Immature natural killer cell (primary cell): ENCODE measurements around the gene ZFYVE28. TPM values are rescaled to one million over a fixed set of nuclear protein-coding genes. Genes with fewer than 3 reads are reported as not detected.

Experiments
- DNase-seq, 3 donors: peaks; one replicate each; pipeline ENCODE4 v3.0.0; 2022; ENCODE audit warnings: mixed read lengths in 1 of 3
- H3K27ac Mint-ChIP-seq, 6 donors: one replicate each; pipeline ENCODE4 v1.8.0; 2020; ENCODE audit warnings: mixed read lengths in 6 of 6, mild to moderate bottlenecking in 5 of 6, inconsistent platforms in 4 of 6, moderate library complexity in 3 of 6
- H3K27me3 Mint-ChIP-seq, 3 donors: one replicate each; pipeline ENCODE4 v1.8.0; 2020 to 2021; ENCODE audit warnings: low read depth in 3 of 3, mild to moderate bottlenecking in 3 of 3, mixed read lengths in 3 of 3, moderate library complexity in 3 of 3, inconsistent platforms in 1 of 3
- H3K36me3 Mint-ChIP-seq, 3 donors: one replicate each; pipeline ENCODE4 v1.8.0; 2020; ENCODE audit warnings: mixed read lengths in 3 of 3, inconsistent platforms in 2 of 3, mild to moderate bottlenecking in 2 of 3
- H3K4me1 Mint-ChIP-seq, 2 donors: one replicate each; pipeline ENCODE4 v1.8.0; 2020; ENCODE audit warnings: inconsistent platforms in 2 of 2, mild to moderate bottlenecking in 2 of 2, mixed read lengths in 2 of 2, moderate library complexity in 1 of 2
- H3K4me3 Mint-ChIP-seq, 5 donors: one replicate each; pipeline ENCODE4 v1.8.0; 2020; ENCODE audit warnings: mild to moderate bottlenecking in 5 of 5, mixed read lengths in 5 of 5, inconsistent platforms in 3 of 5, moderate library complexity in 3 of 5
- H3K9me3 Mint-ChIP-seq, 6 donors: one replicate each; pipeline ENCODE4 v1.8.0; 2020; ENCODE audit warnings: mild to moderate bottlenecking in 6 of 6, mixed read lengths in 6 of 6, inconsistent platforms in 4 of 6, moderate library complexity in 3 of 6
- polyA plus RNA-seq, 3 donors: library from polyadenylated mRNA; unstranded; fragments of 300-500 nt; fragmentation: Illumina TruSeq; gene quantifications; one replicate each; pipeline ENCODE4 v1.2.3, GENCODE V29; 2021

Gene ZFYVE28
- polyA plus RNA-seq, 3 donors from 2014 or later, result 11.9 to 17.5 (median 14.4) TPM

DNA sequence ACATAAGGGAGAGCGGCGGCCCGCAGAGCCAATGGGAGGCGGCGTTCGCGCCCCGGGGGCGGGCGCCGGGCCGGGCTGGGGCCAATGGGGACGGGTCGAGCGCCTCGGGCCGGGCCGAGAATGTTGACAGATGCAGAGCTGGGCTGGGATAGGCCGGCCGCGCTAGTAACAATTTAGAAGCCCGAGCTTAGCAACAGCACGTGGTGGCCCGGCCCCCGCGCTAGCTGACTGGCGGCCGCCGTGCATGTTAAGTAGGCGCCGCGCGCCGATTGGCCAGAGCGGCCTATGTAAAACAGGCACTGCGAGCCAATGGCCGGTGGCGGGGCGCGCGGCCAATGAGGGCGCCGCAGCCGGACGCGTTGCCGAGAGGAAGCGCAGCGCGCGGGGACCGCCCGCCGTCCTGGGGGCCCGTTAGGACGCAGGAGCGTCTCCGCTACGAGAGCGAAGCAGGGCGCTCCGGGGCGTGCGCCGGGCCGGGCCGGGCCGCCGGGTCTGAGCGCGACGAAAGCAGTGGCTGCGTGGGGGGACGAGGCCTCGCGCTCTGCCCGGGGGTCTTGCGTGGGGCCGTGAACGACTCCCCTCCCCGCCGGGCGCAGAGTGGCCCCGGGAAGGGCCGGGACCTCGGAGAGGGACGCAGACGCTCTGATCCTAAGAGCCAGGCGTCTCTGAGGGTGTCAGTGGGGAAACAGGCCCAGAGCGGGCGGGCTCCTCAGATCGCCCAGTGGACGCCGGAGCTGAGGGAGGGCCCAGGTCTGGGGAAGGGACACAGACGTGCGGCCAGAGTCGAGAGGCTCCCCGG lies 156.1 kb downstream of the ZFYVE28 start:
- H3K4me1 Mint-ChIP-seq, result peaks cover 0 to 9% of the 10 kb centered on the region in 2 donors
- H3K27me3 Mint-ChIP-seq, result peaks cover 3 to 8% (median 8%) of the 10 kb centered on the region in 3 donors
- no peaks in the 10 kb centered on the region for H3K9me3 Mint-ChIP-seq
- H3K36me3 Mint-ChIP-seq, result no peaks in the 10 kb centered on the region
- DNase-seq, result peak; percentile 99
- peak overlapping the region; percentile 78 to 84 (median 78) for H3K4me3 Mint-ChIP-seq
- H3K27ac Mint-ChIP-seq, result peak overlapping the region; percentile 70 to 91 (median 84)

DNA sequence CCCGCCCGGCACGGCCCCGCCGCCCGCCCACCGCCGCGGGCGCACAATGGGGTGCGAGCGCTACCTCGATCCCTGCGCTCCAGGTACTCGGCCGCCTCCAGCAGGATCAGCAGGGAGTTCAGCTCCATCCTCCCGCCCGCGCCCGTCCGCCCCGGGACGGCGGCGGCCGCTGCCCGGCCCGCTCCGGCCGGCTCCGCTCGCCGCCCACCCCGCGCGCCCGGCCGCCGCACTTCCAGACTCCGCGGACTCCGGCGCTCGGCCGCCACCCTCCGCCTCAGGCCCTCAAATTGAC lies 156.6 kb downstream of the ZFYVE28 start, which contains the start of gene MXD4:
TSS of gene MXD4 (minus strand) at position 257 of the 292 bp plus-strand sequence. CDS start at position 128, 129 bp downstream.
- no peak for DNase-seq
- peaks cover 0 to 9% of the 10 kb centered on the region in 2 donors for H3K4me1 Mint-ChIP-seq
- H3K36me3 Mint-ChIP-seq, result no peaks in the 10 kb centered on the region
- H3K27ac Mint-ChIP-seq, result peak within 1 kb of the TSS; percentile 70 to 91 (median 84)
- peaks cover 3 to 9% (median 9%) of the 10 kb centered on the region in 3 donors for H3K27me3 Mint-ChIP-seq
- no peaks in the 10 kb centered on the region for H3K9me3 Mint-ChIP-seq
- peak within 1 kb of the TSS; percentile 78 to 84 (median 78) for H3K4me3 Mint-ChIP-seq

GRCh38 chr4:2261110-2261852 lies 157.2 kb downstream of the ZFYVE28 start:
- peak; percentile 55 to 67 (median 66) for DNase-seq
- Mint-ChIP-seq H3K27me3 (peaks cover 3 to 10% (median 9%) of the 10 kb centered on the region in 3 donors), H3K27ac (peak overlapping the region in 4 of 6 donors; percentile 19 to 75 (median 50)), H3K4me1 (peaks cover 0 to 9% of the 10 kb centered on the region in 2 donors), H3K9me3 (no peaks in the 10 kb centered on the region), H3K36me3 (no peaks in the 10 kb centered on the region), H3K4me3 (peak overlapping the region; percentile 41 to 84 (median 61))

GRCh38 chr4:2260344-2261109 lies 157.9 kb downstream of the ZFYVE28 start:
- Mint-ChIP-seq H3K4me3 (peak overlapping the region; percentile 41 to 74 (median 61)), H3K36me3 (no peaks in the 10 kb centered on the region), H3K27me3 (peaks cover 3 to 12% (median 11%) of the 10 kb centered on the region in 3 donors), H3K9me3 (no peaks in the 10 kb centered on the region), H3K4me1 (peaks cover 0 to 9% of the 10 kb centered on the region in 2 donors), H3K27ac (peak overlapping the region in 5 of 6 donors; percentile 16 to 71 (median 28))
- DNase-seq, result no peak

DNA sequence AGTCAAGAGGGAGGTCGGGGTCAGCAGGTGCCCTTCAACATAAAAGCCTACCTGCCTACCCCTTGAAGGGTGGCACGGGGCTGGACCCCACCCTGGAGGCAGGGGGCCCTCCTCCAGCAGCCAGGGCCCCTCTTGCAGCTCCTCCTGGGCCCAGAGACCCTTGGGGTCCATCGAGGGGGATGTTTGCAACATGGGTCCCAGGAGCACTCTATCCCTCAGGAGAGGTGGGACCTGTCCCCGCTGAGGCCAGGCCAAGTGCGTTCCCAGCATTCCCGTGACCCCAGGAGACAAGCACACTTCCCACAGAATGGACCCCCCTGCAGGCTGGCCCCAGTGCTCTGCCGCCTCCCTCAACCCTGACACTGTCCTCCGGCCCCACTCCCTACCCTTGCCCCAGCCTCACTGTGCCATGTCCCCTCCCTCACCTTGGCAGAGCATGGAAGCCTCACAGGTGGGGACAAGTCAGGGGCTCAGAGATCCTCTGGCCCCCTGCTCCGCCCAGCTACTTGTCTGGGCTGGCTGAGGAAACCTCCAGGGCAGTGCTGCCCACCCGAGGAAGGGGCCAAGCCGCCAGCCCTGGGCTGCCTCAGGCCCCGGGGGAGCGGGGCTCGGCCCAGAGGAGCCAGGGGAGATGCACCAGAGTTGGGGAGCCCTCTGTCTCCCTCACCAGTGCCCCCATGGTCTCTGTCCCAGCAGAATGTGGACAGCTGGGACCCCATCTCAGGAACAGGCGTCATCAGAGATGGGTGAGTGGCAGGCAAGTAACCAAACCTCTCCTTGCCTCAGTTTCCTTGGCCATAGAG lies 158.7 kb downstream of the ZFYVE28 start:
- Mint-ChIP-seq H3K27me3 (peaks cover 7 to 18% (median 15%) of the 10 kb centered on the region in 3 donors), H3K9me3 (no peaks in the 10 kb centered on the region), H3K4me1 (peaks cover 2 to 15% of the 10 kb centered on the region in 2 donors), H3K36me3 (peaks cover 0 to 3% (median 0%) of the 10 kb centered on the region in 3 donors), H3K27ac (peak overlapping the region in 3 of 6 donors; percentile 16 to 31 (median 25)), H3K4me3 (peak overlapping the region; percentile 41 to 74 (median 61))
- DNase-seq, result no peak

GRCh38 chr4:2259036-2259540 lies 159.4 kb downstream of the ZFYVE28 start:
- Mint-ChIP-seq H3K36me3 (peaks cover 5 to 9% (median 6%) of the 10 kb centered on the region in 3 donors), H3K27me3 (peaks cover 9 to 21% (median 15%) of the 10 kb centered on the region in 3 donors), H3K27ac (peak overlapping the region in 1 of 6 donors; percentile 45), H3K9me3 (no peaks in the 10 kb centered on the region), H3K4me1 (peaks cover 8 to 21% of the 10 kb centered on the region in 2 donors), H3K4me3 (peak overlapping the region in 1 of 5 donors; percentile 33)
- DNase-seq, result no peak

GRCh38 chr4:2258091-2259035 lies 160.1 kb downstream of the ZFYVE28 start:
- Mint-ChIP-seq H3K36me3 (peaks cover 5 to 12% (median 6%) of the 10 kb centered on the region in 3 donors), H3K9me3 (no peaks in the 10 kb centered on the region), H3K27me3 (peaks cover 14 to 24% (median 14%) of the 10 kb centered on the region in 3 donors), H3K4me1 (peaks cover 8 to 19% of the 10 kb centered on the region in 2 donors), H3K4me3 (no peak overlapping the region), H3K27ac (peak overlapping the region in 1 of 6 donors; percentile 45)
- no peak for DNase-seq

DNA sequence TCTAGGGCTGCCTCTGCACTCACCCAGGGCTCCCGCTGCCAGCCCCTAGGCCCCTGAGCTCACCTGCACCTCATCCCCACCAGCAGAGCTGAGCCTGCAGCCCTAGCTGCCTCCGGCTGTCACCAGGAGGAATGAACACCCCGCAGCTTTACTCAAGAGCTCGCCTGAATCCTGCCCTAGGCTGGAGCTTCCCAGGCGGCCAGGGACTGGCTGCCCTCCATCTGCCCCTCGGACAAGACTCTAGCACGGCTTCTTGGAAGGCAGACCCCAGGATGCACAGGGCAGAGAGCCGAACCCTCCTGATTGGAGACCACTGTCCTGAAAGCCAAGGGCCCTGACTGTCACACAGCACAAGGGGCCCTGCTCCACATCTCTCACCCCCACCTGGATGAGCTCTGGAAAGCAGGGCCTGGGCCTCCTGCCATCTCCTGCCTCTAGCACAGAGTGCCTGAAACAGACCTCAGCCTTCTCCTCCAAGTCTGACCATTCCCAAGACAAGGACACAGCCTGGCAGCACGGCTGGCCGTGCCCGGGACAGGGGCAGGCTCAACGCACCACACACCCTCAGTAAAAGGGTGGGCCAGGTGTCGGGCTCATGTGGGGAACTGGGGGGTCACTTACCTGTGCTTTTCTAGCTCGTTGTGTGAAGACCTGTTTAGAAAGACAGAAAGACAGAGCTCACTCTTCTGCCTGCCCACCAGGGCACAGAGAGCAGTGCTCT lies 160.9 kb downstream of the ZFYVE28 start:
- no peak overlapping the region for H3K4me3 Mint-ChIP-seq
- peaks cover 14 to 30% (median 16%) of the 10 kb centered on the region in 3 donors for H3K27me3 Mint-ChIP-seq
- peaks cover 8 to 19% of the 10 kb centered on the region in 2 donors for H3K4me1 Mint-ChIP-seq
- peaks cover 5 to 12% (median 6%) of the 10 kb centered on the region in 3 donors for H3K36me3 Mint-ChIP-seq
- H3K27ac Mint-ChIP-seq, result peak overlapping the region in 1 of 6 donors; percentile 50
- DNase-seq, result no peak
- H3K9me3 Mint-ChIP-seq, result no peaks in the 10 kb centered on the region

GRCh38 chr4:2256781-2257191 lies 161.7 kb downstream of the ZFYVE28 start:
- Mint-ChIP-seq H3K36me3 (peaks cover 5 to 12% (median 6%) of the 10 kb centered on the region in 3 donors), H3K27ac (peak overlapping the region in 2 of 6 donors; percentile 17 to 72), H3K4me1 (peaks cover 8 to 19% of the 10 kb centered on the region in 2 donors), H3K9me3 (no peaks in the 10 kb centered on the region), H3K4me3 (no peak overlapping the region), H3K27me3 (peaks cover 17 to 33% (median 21%) of the 10 kb centered on the region in 3 donors)
- no peak for DNase-seq

- no peak for DNase-seq
- Mint-ChIP-seq H3K4me3 (no peak overlapping the region), H3K27me3 (peaks cover 17 to 37% (median 23%) of the 10 kb centered on the region in 3 donors), H3K36me3 (peaks cover 5 to 12% (median 6%) of the 10 kb centered on the region in 3 donors), H3K4me1 (peaks cover 8 to 19% of the 10 kb centered on the region in 2 donors), H3K27ac (no peak overlapping the region), H3K9me3 (no peaks in the 10 kb centered on the region)
Observed at GRCh38 chr4:2256156-2256731, 162.2 kb downstream of the ZFYVE28 start.
